KMS-11 (cell line): ENCODE measurements around the gene JUP.

Source experiments
- H2AFZ ChIP-seq: fragments of 200-600 bp; sonication (generic); 2 replicates; pipeline ENCODE4 v1.6.1; 2016; ENCODE audit warnings: antibody characterized with exemption, mixed run types, low read depth
- H3K27ac ChIP-seq: fragments of 200-600 bp; sonication (generic); 2 replicates; pipeline ENCODE4 v1.6.1; 2016; ENCODE audit warnings: mild to moderate bottlenecking, mixed run types
- H3K27me3 ChIP-seq: fragments of 200-600 bp; sonication (generic); 2 replicates; pipeline ENCODE4 v1.6.1; 2017; ENCODE audit warnings: mild to moderate bottlenecking, low read depth, mixed run types, moderate library complexity; ENCODE audit not compliant: insufficient read depth
- H3K36me3 ChIP-seq: fragments of 200-600 bp; sonication (generic); 2 replicates; pipeline ENCODE4 v1.6.1; 2017; ENCODE audit warnings: mild to moderate bottlenecking, mixed run types; ENCODE audit not compliant: insufficient read depth
- H3K4me1 ChIP-seq: fragments of 200-600 bp; sonication (generic); 2 replicates; pipeline ENCODE4 v1.6.1; 2016; ENCODE audit warnings: mild to moderate bottlenecking, low read depth, mixed run types; ENCODE audit not compliant: poor library complexity, severe bottlenecking
- H3K4me2 ChIP-seq: fragments of 200-600 bp; sonication (generic); 2 replicates; pipeline ENCODE4 v1.7.0; 2016; ENCODE audit warnings: mild to moderate bottlenecking, mixed run types
- H3K4me3 ChIP-seq: fragments of 200-600 bp; sonication (generic); IDR thresholded peaks from 2 replicates; pipeline ENCODE4 v1.6.1; 2017; ENCODE audit warnings: low read depth, low read length, mixed read lengths; ENCODE audit not compliant: insufficient read depth
- H3K79me2 ChIP-seq: fragments of 200-600 bp; sonication (generic); 2 replicates; pipeline ENCODE4 v1.6.1; 2016; ENCODE audit warnings: low read depth, mixed run types; ENCODE audit not compliant: insufficient read depth
- H3K9ac ChIP-seq: fragments of 200-600 bp; sonication (generic); 2 replicates; pipeline ENCODE4 v1.6.1; 2016; ENCODE audit warnings: mild to moderate bottlenecking, mixed run types
- H4K20me1 ChIP-seq: fragments of 200-600 bp; sonication (generic); 2 replicates; pipeline ENCODE4 v1.6.1; 2016; ENCODE audit warnings: mild to moderate bottlenecking, mixed run types; ENCODE audit not compliant: insufficient read depth
- CTCF ChIP-seq: fragments of 200-600 bp; sonication (generic); conservative IDR thresholded peaks from 2 replicates; pipeline ENCODE4 v1.6.1; 2017; ENCODE audit warnings: low read depth, mild to moderate bottlenecking, antibody characterized with exemption, low read length, moderate library complexity, mixed read lengths

Gene JUP

GRCh38 chr17:41722231-41722630 is 64.3 kb downstream of the JUP start:
- H3K4me1 ChIP-seq = no peaks in the 10 kb centered on the region
- H3K79me2 ChIP-seq = no peaks in the 10 kb centered on the region
- no peak overlapping the region for H3K27ac ChIP-seq
- no peaks in the 10 kb centered on the region for H3K27me3 ChIP-seq
- H3K9ac ChIP-seq = no peak overlapping the region
- H4K20me1 ChIP-seq = no peaks in the 10 kb centered on the region
- H2AFZ ChIP-seq = no peak overlapping the region
- no peaks in the 10 kb centered on the region for H3K36me3 ChIP-seq
- no peak overlapping the region for H3K4me3 ChIP-seq
- no peak for TF ChIP-seq CTCF
- H3K4me2 ChIP-seq = no peak overlapping the region

GRCh38 chr17:41718287-41718645 is 68.2 kb downstream of the JUP start:
- Histone ChIP-seq H3K9ac (no peak overlapping the region), H3K79me2 (no peaks in the 10 kb centered on the region), H3K27ac (no peak overlapping the region), H3K4me1 (no peaks in the 10 kb centered on the region), H3K36me3 (no peaks in the 10 kb centered on the region), H3K4me2 (no peak overlapping the region), H4K20me1 (no peaks in the 10 kb centered on the region), H3K4me3 (no peak overlapping the region), H2AFZ (no peak overlapping the region), H3K27me3 (peaks cover 2% of the 10 kb centered on the region; the same call in 1 of the 2 replicates)
- no peak for TF ChIP-seq CTCF

GRCh38 chr17:41717408-41718286 is 68.9 kb downstream of the JUP start:
- no peak overlapping the region for H3K4me3 ChIP-seq

GRCh38 chr17:41711669-41712400 is 74.7 kb downstream of the JUP start, which contains the start of gene GAST:
GAST (plus strand) TSS chr17:41712331; CDS start chr17:41715437, 3,106 bp downstream.
- Histone ChIP-seq H3K4me2 (no peak within 1 kb of the TSS), H4K20me1 (no peaks in the 10 kb centered on the region), H3K4me3 (no peak within 1 kb of the TSS), H3K4me1 (no peaks in the 10 kb centered on the region), H3K27ac (no peak within 1 kb of the TSS), H3K36me3 (no peaks in the 10 kb centered on the region), H3K79me2 (no peaks in the 10 kb centered on the region), H3K9ac (no peak within 1 kb of the TSS), H2AFZ (no peak within 1 kb of the TSS), H3K27me3 (peaks cover under 1% of the 10 kb centered on the region; the same call in 1 of the 2 replicates)
- no peak for TF ChIP-seq CTCF

More at GRCh38 chr17:41717408-41718286, 68.9 kb downstream of the JUP start:
- H3K9ac ChIP-seq = no peak overlapping the region
- TF ChIP-seq CTCF = no peak
- no peak overlapping the region for H3K4me2 ChIP-seq
- no peaks in the 10 kb centered on the region for H4K20me1 ChIP-seq
- peaks cover 2% of the 10 kb centered on the region; the same call in 1 of the 2 replicates for H3K27me3 ChIP-seq
- H3K79me2 ChIP-seq = no peaks in the 10 kb centered on the region
- H2AFZ ChIP-seq = no peak overlapping the region
- H3K27ac ChIP-seq = no peak overlapping the region
- no peaks in the 10 kb centered on the region for H3K36me3 ChIP-seq
- no peaks in the 10 kb centered on the region for H3K4me1 ChIP-seq
